Breast epithelium (tissue), 4 donors: ENCODE measurements around the gene FGF21. TPM values are rescaled to one million over a fixed set of nuclear protein-coding genes. Genes with fewer than 3 reads are reported as not detected.

ENCODE experiments used
- DNase-seq, 2 donors: peaks; one replicate each; pipeline ENCODE4 v3.0.0-alpha.2; 2019; ENCODE audit warnings: low spot score in 2 of 2
- H3K27ac ChIP-seq, 2 donors: fragments of 200-600 bp; sonication (generic) in 1 of 2; one replicate each; pipeline ENCODE4 v1.5.1; 2016 to 2019; ENCODE audit warnings: mild to moderate bottlenecking in 1 of 2
- H3K27me3 ChIP-seq, 2 donors: fragments of 200-600 bp; sonication (generic) in 1 of 2; one replicate each; pipeline versions ENCODE4 v1.5.1 to v1.6.0; 2017 to 2019; ENCODE audit warnings: control low read depth in 1 of 2, mild to moderate bottlenecking in 1 of 2
- H3K36me3 ChIP-seq: fragments of 200-600 bp; one replicate; pipeline ENCODE4 v1.5.1; 2019
- H3K4me1 ChIP-seq, 2 donors: fragments of 200-600 bp; sonication (generic); one replicate each; pipeline ENCODE4 v1.5.1; 2016 to 2019; ENCODE audit warnings: control low read depth in 1 of 2
- H3K4me3 ChIP-seq, 3 donors: fragments of 200-600 bp; sonication (generic); 1 replicate in 2 of 3; 2 replicates in 1 of 3; pipeline ENCODE4 v1.5.1; 2016 to 2019; ENCODE audit warnings: mild to moderate bottlenecking in 3 of 3, moderate library complexity in 2 of 3
- H3K9me3 ChIP-seq, 2 donors: fragments of 200-600 bp; sonication (generic) in 1 of 2; one replicate each; pipeline ENCODE4 v1.5.1; 2016 to 2019; ENCODE audit warnings: control low read depth in 1 of 2
- CTCF ChIP-seq, 3 donors: fragments of 450-650 bp; IDR thresholded peaks; one replicate each; pipeline ENCODE4 v1.5.1; 2016 to 2017; ENCODE audit warnings: antibody characterized with exemption in 3 of 3, mild to moderate bottlenecking in 3 of 3, moderate library complexity in 3 of 3
- POLR2A ChIP-seq: fragments of 450-650 bp; IDR thresholded peaks from one replicate; pipeline ENCODE4 v1.6.1; 2016; ENCODE audit warnings: antibody characterized with exemption, mild to moderate bottlenecking, moderate library complexity
- POLR2AphosphoS5 ChIP-seq, 3 donors: sonication (generic); formaldehyde crosslinking; IDR thresholded peaks; one replicate each; pipeline ENCODE4 v1.6.1; 2017; ENCODE audit warnings: antibody characterized with exemption in 3 of 3
- intact Hi-C: fragments of 100-400 bp; cut with DNase I; formaldehyde crosslinking; loops from one replicate; pipeline ENCODE4 v1.15.1; 2023; ENCODE audit warnings: low total_unique reads
- total RNA-seq, 3 donors: library from RNA; depleted of rRNA; stranded (reverse); fragments of >200 nt; gene quantifications; one replicate each; pipeline ENCODE4 v1.1.0, GENCODE V29; 2016

Gene FGF21
- total RNA-seq, 3 donors from 2014 or later = not detected

DNA sequence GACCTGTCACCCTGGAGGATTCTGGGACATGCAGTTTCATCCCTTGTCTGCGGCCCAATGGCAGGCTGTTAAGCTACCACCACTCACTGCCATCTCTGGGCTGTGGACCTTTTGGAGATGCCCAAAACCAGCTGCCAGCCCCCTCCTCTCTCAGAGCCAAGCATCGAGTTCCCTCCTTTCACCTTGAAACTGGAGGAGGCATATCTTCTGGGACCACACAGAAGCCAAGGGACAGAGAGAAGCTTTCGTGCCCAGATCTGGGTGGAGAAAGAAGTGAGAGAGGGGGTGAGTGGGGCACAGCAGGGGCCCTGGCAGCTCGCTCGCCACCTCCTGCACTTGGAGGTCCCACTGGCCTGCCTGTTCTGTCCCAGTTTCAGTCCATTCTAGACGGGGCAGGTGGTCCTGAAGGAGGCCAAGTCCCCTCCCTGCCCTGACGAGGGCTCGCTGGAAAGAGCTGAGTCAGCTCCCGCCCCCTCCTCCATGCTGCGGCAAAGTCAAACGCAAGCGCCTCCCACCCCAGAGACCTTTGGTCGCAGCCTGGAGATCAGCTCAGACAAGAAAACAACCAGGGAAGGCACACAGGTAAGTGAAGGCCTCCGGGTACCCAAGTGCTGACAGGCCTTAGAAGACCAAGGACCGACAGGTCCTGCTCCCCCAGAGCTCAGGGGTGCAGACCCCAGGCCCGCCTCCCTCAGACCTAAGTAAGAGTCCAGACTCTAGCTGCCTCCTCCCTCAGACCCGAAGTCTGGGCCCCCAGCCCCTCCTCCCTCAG, 51.7 kb downstream of the FGF21 start:
- Histone ChIP-seq H3K27me3 (no peaks in the 10 kb centered on the region), H3K4me1 (no peaks in the 10 kb centered on the region), H3K9me3 (no peaks in the 10 kb centered on the region), H3K36me3 (no peaks in the 10 kb centered on the region), H3K4me3 (no peak overlapping the region), H3K27ac (no peak overlapping the region)
- no peak for TF ChIP-seq POLR2AphosphoS5 (IDR thresholded peaks at IDR 0.05)
- no peak for TF ChIP-seq POLR2A
- TF ChIP-seq CTCF (IDR thresholded peaks at IDR 0.05) = no peak
- DNase-seq = no peak
- intact Hi-C loops = no loop called here

DNA sequence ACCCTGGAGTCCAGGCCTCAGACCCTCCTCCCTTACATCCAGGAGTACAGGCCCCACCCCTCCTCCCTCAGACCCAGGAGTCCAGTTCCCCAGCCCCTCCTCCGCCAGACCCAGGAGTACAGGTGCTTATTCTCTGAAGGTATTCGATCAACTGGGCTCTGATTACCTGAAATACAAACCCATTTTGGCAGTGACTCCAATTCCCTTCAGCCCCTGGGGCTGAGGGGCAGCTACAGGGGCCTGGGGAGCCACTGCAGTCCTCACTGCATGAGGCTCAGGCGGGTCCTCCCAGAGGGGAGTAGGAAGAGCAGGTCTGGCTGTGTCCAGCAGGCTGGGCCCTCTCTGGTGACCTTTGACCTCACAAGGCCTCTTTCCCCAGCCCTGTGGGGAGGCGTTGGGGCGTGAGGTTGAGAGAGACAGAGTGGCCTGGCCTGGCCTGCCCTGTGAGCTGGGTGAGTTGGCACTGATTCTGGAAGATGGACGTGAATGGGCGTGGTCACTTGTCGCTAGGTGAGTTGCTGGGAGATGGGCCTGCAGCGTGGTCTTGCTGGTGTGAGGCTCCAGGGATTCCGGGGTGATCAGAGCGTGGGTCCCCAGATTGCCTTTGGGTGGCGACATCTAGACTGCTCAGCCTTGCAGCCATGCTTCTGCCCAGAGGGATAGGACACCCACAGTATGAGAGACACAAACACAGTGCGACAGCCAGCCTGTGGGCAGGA, 52.4 kb downstream of the FGF21 start:
- Histone ChIP-seq H3K27ac (no peak overlapping the region), H3K36me3 (no peaks in the 10 kb centered on the region), H3K4me3 (no peak overlapping the region), H3K4me1 (no peaks in the 10 kb centered on the region), H3K27me3 (no peaks in the 10 kb centered on the region), H3K9me3 (no peaks in the 10 kb centered on the region)
- TF ChIP-seq CTCF (IDR thresholded peaks at IDR 0.05) (no peak), POLR2A (no peak), POLR2AphosphoS5 (IDR thresholded peaks at IDR 0.05) (no peak)
- intact Hi-C loops = no loop called here
- no peak for DNase-seq

Other genes with a start within 250 kb of the FGF21 start
- 1 to 10 TPM in 2 of 3 donors, not detected in 1; 1.3 to 2.9 TPM for gene LMTK3, start 243.7 kb upstream of the FGF21 start, total RNA-seq
- gene SULT2B1, start 203.4 kb upstream of the FGF21 start, total RNA-seq = 1 to 10 TPM in 2 of 3 donors, not detected in 1; 5.6 to 7.5 TPM
- gene SPACA4, start 148.8 kb upstream of the FGF21 start, total RNA-seq = not detected
- 1 to 10 TPM in 2 of 3 donors, not detected in 1; 3.3 to 5.6 TPM for gene FAM83E, start 140.4 kb upstream of the FGF21 start, total RNA-seq
- gene RPL18, start 136.3 kb upstream of the FGF21 start, total RNA-seq = 1,000 to 10,000 TPM; 1,880 to 2,937 (median 2,507) TPM
- 10 to 100 TPM in 2 of 3 donors, 1 to 10 TPM in 1; 7.4 to 10.8 (median 10.5) TPM for gene SPHK2, start 136.0 kb upstream of the FGF21 start, total RNA-seq
- gene DBP, start 118.1 kb upstream of the FGF21 start, total RNA-seq = 10 to 100 TPM in 1 of 3 donors, 1 to 10 TPM in 2; 3.9 to 10.8 (median 5.0) TPM
- gene CA11, start 109.3 kb upstream of the FGF21 start, total RNA-seq = 10 to 100 TPM in 1 of 3 donors, 1 to 10 TPM in 2; 2.2 to 14.2 (median 9.8) TPM
- gene NTN5, start 82.5 kb upstream of the FGF21 start, total RNA-seq = 1 to 10 TPM in 2 of 3 donors, under 1 TPM in 1; 0.64 to 2.9 (median 2.6) TPM
- 1 to 10 TPM in 2 of 3 donors, not detected in 1; 2.6 to 5.9 TPM for gene FUT2, start 59.6 kb upstream of the FGF21 start, total RNA-seq
- gene MAMSTR, start 35.8 kb upstream of the FGF21 start, total RNA-seq = 1 to 10 TPM in 2 of 3 donors, under 1 TPM in 1; 0.32 to 1.9 (median 1.3) TPM
- gene RASIP1, start 14.9 kb upstream of the FGF21 start, total RNA-seq = 10 to 100 TPM in 2 of 3 donors, 1 to 10 TPM in 1; 7.7 to 28.2 (median 10.7) TPM
- under 1 TPM in 1 of 3 donors, not detected in 2; 0.29 TPM for gene IZUMO1, start 8.6 kb upstream of the FGF21 start, total RNA-seq
- gene FUT1, start 2.9 kb upstream of the FGF21 start, total RNA-seq = 1 to 10 TPM in 2 of 3 donors, under 1 TPM in 1; 0.48 to 6.2 (median 3.1) TPM
- gene BCAT2, start 55.5 kb downstream of the FGF21 start, total RNA-seq = 10 to 100 TPM; 26.9 to 49.0 (median 28.8) TPM
- 10 to 100 TPM; 13.1 to 18.6 (median 14.6) TPM for gene HSD17B14, start 81.0 kb downstream of the FGF21 start, total RNA-seq
- gene PLEKHA4, start 113.1 kb downstream of the FGF21 start, total RNA-seq = 10 to 100 TPM in 2 of 3 donors, 1 to 10 TPM in 1; 6.4 to 25.6 (median 22.4) TPM
- 10 to 100 TPM; 59.6 to 74.2 (median 65.4) TPM for gene PPP1R15A, start 116.9 kb downstream of the FGF21 start, total RNA-seq
- gene TULP2, start 143.2 kb downstream of the FGF21 start, total RNA-seq = under 1 TPM in 2 of 3 donors, not detected in 1; 0.48 to 0.73 TPM
- gene NUCB1, start 144.8 kb downstream of the FGF21 start, total RNA-seq = 100 to 1,000 TPM; 131 to 333 (median 223) TPM
- gene DHDH, start 178.2 kb downstream of the FGF21 start, total RNA-seq = 1 to 10 TPM in 1 of 3 donors, under 1 TPM in 1, not detected in 1; 0.96 to 1.3 TPM
- gene BAX, start 199.4 kb downstream of the FGF21 start, total RNA-seq = 10 to 100 TPM; 34.2 to 56.0 (median 36.0) TPM
- gene FTL, start 209.8 kb downstream of the FGF21 start, total RNA-seq = over 10,000 TPM in 1 of 3 donors, 1,000 to 10,000 TPM in 2; 3,861 to 12,429 (median 4,028) TPM
- gene GYS1, start 237.8 kb downstream of the FGF21 start, total RNA-seq = 10 to 100 TPM; 24.0 to 26.4 (median 24.6) TPM
- 100 to 1,000 TPM in 1 of 3 donors, 10 to 100 TPM in 2; 74.1 to 104 (median 84.0) TPM for gene RUVBL2, start 238.4 kb downstream of the FGF21 start, total RNA-seq